Retinal pigment epithelial cell (primary cell): Measurements from ENCODE around the gene OR52B2.

Experiments
- DNase-seq: peaks from one replicate; pipeline ENCODE4 v3.0.0-alpha.2; 2010; ENCODE audit warnings: low read depth
- H3K4me3 ChIP-seq: 2 replicates; pipeline ENCODE4 v1.5.1; 2011; ENCODE audit warnings: mild to moderate bottlenecking, low read length, control low read depth, moderate library complexity
- TF ChIP-seq, protein P1 (sequence below): conservative IDR thresholded peaks from 2 replicates; pipeline ENCODE4 v1.5.1; 2011; ENCODE audit warnings: low read depth, low read length, control low read depth, inconsistent platforms

Gene OR52B2

GRCh38 chr11:6199174-6199810 lies 29.2 kb upstream of the OR52B2 start, which contains the start of gene OR52W1:
OR52W1 (plus strand) TSS chr11:6199224; CDS start chr11:6199224, 0 bp downstream.
- no peak within 1 kb of the TSS for H3K4me3 ChIP-seq
- no peak for DNase-seq
- TF ChIP-seq, protein P1, sequence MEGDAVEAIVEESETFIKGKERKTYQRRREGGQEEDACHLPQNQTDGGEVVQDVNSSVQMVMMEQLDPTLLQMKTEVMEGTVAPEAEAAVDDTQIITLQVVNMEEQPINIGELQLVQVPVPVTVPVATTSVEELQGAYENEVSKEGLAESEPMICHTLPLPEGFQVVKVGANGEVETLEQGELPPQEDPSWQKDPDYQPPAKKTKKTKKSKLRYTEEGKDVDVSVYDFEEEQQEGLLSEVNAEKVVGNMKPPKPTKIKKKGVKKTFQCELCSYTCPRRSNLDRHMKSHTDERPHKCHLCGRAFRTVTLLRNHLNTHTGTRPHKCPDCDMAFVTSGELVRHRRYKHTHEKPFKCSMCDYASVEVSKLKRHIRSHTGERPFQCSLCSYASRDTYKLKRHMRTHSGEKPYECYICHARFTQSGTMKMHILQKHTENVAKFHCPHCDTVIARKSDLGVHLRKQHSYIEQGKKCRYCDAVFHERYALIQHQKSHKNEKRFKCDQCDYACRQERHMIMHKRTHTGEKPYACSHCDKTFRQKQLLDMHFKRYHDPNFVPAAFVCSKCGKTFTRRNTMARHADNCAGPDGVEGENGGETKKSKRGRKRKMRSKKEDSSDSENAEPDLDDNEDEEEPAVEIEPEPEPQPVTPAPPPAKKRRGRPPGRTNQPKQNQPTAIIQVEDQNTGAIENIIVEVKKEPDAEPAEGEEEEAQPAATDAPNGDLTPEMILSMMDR: no peak

DNA sequence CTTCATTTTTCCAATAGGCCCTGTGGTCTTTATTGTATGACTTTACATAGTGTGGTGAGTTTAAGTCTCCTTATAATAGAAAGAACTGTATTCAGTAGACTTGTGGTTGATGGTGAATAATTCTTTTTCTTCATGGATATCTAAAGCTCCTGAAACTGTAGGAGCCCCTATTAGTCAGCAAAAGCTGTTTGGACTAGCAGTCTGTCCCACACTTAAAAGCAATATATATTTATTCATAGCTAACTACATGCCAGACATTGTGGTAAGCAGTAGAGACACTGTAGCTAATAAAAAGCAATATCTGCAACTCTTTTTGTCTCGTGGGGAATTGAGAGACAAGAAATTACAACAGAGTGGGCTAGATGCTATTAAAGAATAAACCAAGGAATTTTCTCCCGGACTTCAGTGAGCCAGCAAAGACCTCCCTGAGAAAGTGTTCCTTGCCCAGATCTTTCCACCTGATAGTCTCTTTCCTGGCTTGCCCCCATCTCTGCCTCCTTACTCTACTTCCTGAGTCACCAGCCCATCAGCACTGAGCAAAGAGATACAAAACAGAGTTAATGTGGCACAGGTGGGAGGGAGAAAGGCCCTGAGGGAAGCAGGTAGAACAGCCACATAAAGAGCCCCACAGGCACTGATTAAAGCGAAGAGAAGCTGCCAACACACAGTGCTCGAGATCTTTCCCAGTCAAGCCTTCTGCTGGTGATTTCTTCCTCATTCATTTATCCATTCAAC lies 27.5 kb upstream of the OR52B2 start:
- no peak for DNase-seq

GRCh38 chr11:6196396-6196795 lies 26.3 kb upstream of the OR52B2 start:
- DNase-seq: no peak
- no peak overlapping the region for H3K4me3 ChIP-seq
- TF ChIP-seq, protein P1: no peak

More for the DNA sequence above, 27.5 kb upstream of the OR52B2 start:
- TF ChIP-seq, protein P1: no peak
- H3K4me3 ChIP-seq: no peak overlapping the region

DNA sequence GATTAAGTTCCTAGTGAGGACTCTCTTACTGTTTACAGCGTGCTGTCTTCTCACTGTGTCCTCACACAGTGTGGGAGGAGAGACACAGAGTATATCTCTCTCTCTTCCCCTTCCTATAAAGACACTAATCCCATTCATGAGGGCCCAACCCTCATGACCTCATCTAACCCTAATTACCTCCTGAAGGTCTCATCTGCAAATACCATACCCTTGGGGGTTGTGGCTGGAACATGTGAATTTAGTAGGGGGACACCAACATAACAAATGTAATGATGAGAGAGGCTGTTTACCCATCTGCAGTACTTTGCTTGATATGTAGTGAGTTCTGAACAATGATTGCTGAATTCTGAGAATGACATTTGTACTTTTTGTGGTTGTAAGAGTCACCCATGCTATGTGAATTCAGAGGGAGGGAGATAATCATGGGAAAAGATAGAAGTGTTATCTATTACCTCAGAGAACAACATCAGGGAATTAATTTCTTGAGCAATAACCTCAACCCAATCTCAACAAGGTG lies 24.0 kb upstream of the OR52B2 start:
- TF ChIP-seq, protein P1: no peak
- no peak for DNase-seq
- H3K4me3 ChIP-seq: no peak overlapping the region

DNA sequence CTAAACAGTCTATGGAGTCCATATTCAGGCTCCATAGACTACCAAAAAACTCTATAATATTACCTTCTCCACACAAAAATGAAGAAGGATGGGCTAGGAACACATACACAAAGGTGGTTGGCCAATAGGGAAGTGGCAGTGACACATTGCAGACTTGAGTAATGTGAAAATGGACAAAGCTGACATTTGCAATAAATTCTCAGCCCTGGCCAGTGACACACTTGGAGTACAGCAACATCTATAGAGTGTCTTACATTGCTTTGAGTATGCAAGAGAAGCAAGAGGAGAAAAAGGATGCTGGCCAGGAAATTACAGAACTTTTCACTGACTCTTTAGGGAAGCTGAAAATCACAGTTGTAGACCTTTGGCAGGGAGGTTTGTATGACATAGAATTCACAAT lies 21.6 kb upstream of the OR52B2 start:
- no peak overlapping the region for H3K4me3 ChIP-seq
- DNase-seq: no peak
- TF ChIP-seq, protein P1: no peak

DNA sequence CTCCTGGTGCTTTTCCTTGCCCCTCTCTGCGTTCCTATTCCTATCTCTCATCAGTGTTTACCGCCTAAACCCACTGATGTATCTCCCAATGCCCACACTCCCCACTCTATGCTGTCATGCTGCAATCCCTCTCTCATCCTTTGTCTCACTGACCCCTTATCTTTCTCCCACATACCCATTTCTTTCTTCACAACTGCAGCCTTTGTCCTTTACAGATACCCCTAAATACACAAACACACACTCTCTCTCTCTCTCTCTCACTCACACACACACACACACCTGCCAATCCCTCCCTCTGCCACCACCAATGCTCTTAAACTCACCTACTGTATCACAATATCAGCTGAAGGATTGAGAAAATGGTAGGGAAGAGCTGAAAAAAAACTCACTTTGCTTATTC lies 5.3 kb upstream of the OR52B2 start:
- H3K4me3 ChIP-seq: no peak overlapping the region
- TF ChIP-seq, protein P1: no peak
- DNase-seq: no peak
